GM12874 (cell line): ENCODE results near the gene OASL.

Source experiments
- CTCF ChIP-seq: IDR thresholded peaks from 2 replicates; pipeline ENCODE4 v1.5.1; 2011; ENCODE audit warnings: low read depth, mild to moderate bottlenecking, control low read depth, low read length, moderate library complexity; ENCODE audit not compliant: insufficient read depth

OASL gene

GRCh38 chr12:120990487-120991055 is 48.5 kb downstream of the OASL start:
- no peak for TF ChIP-seq CTCF

- no peak for TF ChIP-seq CTCF
Observed at GRCh38 chr12:120989687-120990086, 49.4 kb downstream of the OASL start.

GRCh38 chr12:120988658-120989057 is 50.4 kb downstream of the OASL start:
- TF ChIP-seq CTCF: no peak

- TF ChIP-seq CTCF: no peak
Observed at GRCh38 chr12:120988234-120988633, 50.8 kb downstream of the OASL start.

- TF ChIP-seq CTCF: no peak
Observed at GRCh38 chr12:120984351-120984898, 54.6 kb downstream of the OASL start.

- no peak for TF ChIP-seq CTCF
Observed at GRCh38 chr12:120983759-120984158, 55.3 kb downstream of the OASL start.

GRCh38 chr12:120982659-120983058 is 56.4 kb downstream of the OASL start:
- no peak for TF ChIP-seq CTCF
